Adrenal gland (tissue), 5 donors: Measurements from ENCODE around the gene CNIH2.

Experiments used
- CTCF ChIP-seq, 6 experiments: fragments of 450-650 bp in 4 of 6; fragments of 200-600 bp in 2 of 6; sonication (generic) in 1 of 6; IDR thresholded peaks; 1 replicate in 5 of 6; 2 replicates in 1 of 6; pipeline versions ENCODE4 v1.5.1 to v1.8.0; 2016 to 2021; ENCODE audit warnings: antibody characterized with exemption in 6 of 6, mild to moderate bottlenecking in 2 of 6, moderate library complexity in 1 of 6
- POLR2A ChIP-seq, 2 donors: fragments of 450-650 bp; IDR thresholded peaks; one replicate each; pipeline ENCODE4 v1.6.1; 2017; ENCODE audit warnings: antibody characterized with exemption in 2 of 2, mild to moderate bottlenecking in 2 of 2, moderate library complexity in 1 of 2
- donor health status: DM: no; HTN: no; CAD: no.

GRCh38 chr11:66291706-66292542, 13.9 kb downstream of the CNIH2 start, which contains the start of gene TMEM151A:
- TF ChIP-seq CTCF (IDR thresholded peaks at IDR 0.05): no peak
- peak in 1 of 2 donors; percentile 26 for TF ChIP-seq POLR2A (IDR thresholded peaks at IDR 0.05)
